Astrocyte (in vitro differentiated cells and primary cell): ENCODE data around the gene HBA2.

Source experiments
- EZH2 ChIP-seq: IDR thresholded peaks from 2 replicates; pipeline ENCODE4 v1.6.1; 2012; ENCODE audit warnings: mild to moderate bottlenecking, low read length, inconsistent platforms; ENCODE audit not compliant: insufficient read depth
- TF ChIP-seq, protein P1 (sequence below): IDR thresholded peaks from 2 replicates; pipeline ENCODE4 v1.5.1; 2011; ENCODE audit warnings: low read depth, mild to moderate bottlenecking, inconsistent platforms, low read length, moderate library complexity; ENCODE audit not compliant: insufficient read depth

DNA sequence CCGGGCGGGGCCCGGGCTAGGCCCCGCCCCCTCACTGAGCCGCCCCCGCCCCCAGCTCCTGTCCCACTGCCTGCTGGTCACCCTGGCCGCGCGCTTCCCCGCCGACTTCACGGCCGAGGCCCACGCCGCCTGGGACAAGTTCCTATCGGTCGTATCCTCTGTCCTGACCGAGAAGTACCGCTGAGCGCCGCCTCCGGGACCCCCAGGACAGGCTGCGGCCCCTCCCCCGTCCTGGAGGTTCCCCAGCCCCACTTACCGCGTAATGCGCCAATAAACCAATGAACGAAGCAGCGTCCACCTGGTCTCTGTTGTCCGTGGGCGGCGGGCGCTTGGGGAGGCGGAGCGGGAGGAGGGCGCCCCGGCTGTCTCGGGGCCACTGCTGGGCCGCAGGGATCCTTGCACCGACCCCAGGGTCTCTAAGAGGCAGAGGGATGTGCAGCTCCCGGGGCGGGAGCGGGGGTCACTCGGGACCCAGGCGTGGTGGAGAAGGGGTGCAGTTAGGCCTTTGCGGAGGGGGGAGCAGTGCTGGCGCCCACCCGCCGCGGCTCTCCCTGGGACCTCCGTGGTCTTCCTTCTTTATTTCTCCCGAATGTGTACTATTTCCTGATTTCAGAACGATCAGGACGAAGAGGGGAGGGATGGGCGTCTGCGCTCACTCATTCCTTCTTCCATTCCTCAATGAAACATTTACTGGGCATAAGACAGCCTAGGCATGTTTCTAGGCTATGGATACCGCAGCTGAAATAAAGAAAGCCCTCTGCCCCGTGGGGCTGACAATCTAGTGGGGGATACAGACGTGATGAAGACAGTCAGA is 18.3 kb upstream of the HBA2 start:
- TF ChIP-seq, protein P1, sequence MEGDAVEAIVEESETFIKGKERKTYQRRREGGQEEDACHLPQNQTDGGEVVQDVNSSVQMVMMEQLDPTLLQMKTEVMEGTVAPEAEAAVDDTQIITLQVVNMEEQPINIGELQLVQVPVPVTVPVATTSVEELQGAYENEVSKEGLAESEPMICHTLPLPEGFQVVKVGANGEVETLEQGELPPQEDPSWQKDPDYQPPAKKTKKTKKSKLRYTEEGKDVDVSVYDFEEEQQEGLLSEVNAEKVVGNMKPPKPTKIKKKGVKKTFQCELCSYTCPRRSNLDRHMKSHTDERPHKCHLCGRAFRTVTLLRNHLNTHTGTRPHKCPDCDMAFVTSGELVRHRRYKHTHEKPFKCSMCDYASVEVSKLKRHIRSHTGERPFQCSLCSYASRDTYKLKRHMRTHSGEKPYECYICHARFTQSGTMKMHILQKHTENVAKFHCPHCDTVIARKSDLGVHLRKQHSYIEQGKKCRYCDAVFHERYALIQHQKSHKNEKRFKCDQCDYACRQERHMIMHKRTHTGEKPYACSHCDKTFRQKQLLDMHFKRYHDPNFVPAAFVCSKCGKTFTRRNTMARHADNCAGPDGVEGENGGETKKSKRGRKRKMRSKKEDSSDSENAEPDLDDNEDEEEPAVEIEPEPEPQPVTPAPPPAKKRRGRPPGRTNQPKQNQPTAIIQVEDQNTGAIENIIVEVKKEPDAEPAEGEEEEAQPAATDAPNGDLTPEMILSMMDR, result no peak
- peak; percentile 62 for TF ChIP-seq EZH2
